Measurements from ENCODE around the gene ETNK2.

Gene ETNK2

GRCh38 chr1:204191456-204191855 is 39.6 kb upstream of the ETNK2 start:
- DNase-seq: no peak
- H3K4me3 Mint-ChIP-seq: no peak overlapping the region
- H3K4me1 Mint-ChIP-seq: peaks cover 35% of the 10 kb centered on the region
- H3K36me3 Mint-ChIP-seq (ENCODE audit: low read depth): no peaks in the 10 kb centered on the region
- no peak overlapping the region for H3K27ac Mint-ChIP-seq
- no peaks in the 10 kb centered on the region for H3K9me3 Mint-ChIP-seq
- H3K27me3 Mint-ChIP-seq (ENCODE audit: low read depth, poor library complexity): peaks cover 93% of the 10 kb centered on the region
- no peak for TF ChIP-seq CTCF (IDR thresholded peaks at IDR 0.05)

- Mint-ChIP-seq H3K4me3 (peak overlapping the region; percentile 63), H3K9me3 (no peaks in the 10 kb centered on the region), H3K4me1 (peaks cover 39% of the 10 kb centered on the region), H3K36me3 (ENCODE audit: low read depth) (no peaks in the 10 kb centered on the region), H3K27me3 (ENCODE audit: low read depth, poor library complexity) (peaks cover 94% of the 10 kb centered on the region), H3K27ac (no peak overlapping the region)
- TF ChIP-seq CTCF (IDR thresholded peaks at IDR 0.05): no peak
- peak; percentile 65 for DNase-seq
Measured at GRCh38 chr1:204190212-204191211, 38.7 kb upstream of the ETNK2 start.

GRCh38 chr1:204188959-204189639 is 37.3 kb upstream of the ETNK2 start:
- Mint-ChIP-seq H3K27me3 (ENCODE audit: low read depth, poor library complexity) (peaks cover 91% of the 10 kb centered on the region), H3K9me3 (no peaks in the 10 kb centered on the region), H3K4me1 (peaks cover 39% of the 10 kb centered on the region), H3K36me3 (ENCODE audit: low read depth) (no peaks in the 10 kb centered on the region), H3K4me3 (peak overlapping the region; percentile 28), H3K27ac (no peak overlapping the region)
- TF ChIP-seq CTCF (IDR thresholded peaks at IDR 0.05): no peak
- no peak for DNase-seq

- Mint-ChIP-seq H3K27ac (no peak overlapping the region), H3K36me3 (ENCODE audit: low read depth) (no peaks in the 10 kb centered on the region), H3K27me3 (ENCODE audit: low read depth, poor library complexity) (peaks cover 78% of the 10 kb centered on the region), H3K4me1 (peaks cover 39% of the 10 kb centered on the region), H3K4me3 (no peak overlapping the region), H3K9me3 (no peaks in the 10 kb centered on the region)
- TF ChIP-seq CTCF (IDR thresholded peaks at IDR 0.05): no peak
- DNase-seq: no peak
Measured at GRCh38 chr1:204186597-204186996, 34.8 kb upstream of the ETNK2 start.

GRCh38 chr1:204181116-204181515 is 29.3 kb upstream of the ETNK2 start:
- Mint-ChIP-seq H3K27ac (no peak overlapping the region), H3K4me3 (no peak overlapping the region), H3K4me1 (peaks cover 34% of the 10 kb centered on the region), H3K9me3 (no peaks in the 10 kb centered on the region), H3K27me3 (ENCODE audit: low read depth, poor library complexity) (peaks cover 43% of the 10 kb centered on the region), H3K36me3 (ENCODE audit: low read depth) (no peaks in the 10 kb centered on the region)
- no peak for DNase-seq
- no peak for TF ChIP-seq CTCF (IDR thresholded peaks at IDR 0.05)

Measured in nephron progenitor cell (in vitro differentiated cells).